Mesodermal cell (in vitro differentiated cells): ENCODE measurements around the gene CTXND1.

Source experiments
- H3K27ac ChIP-seq: 2 replicates; pipeline ENCODE4 v1.7.0; 2013; ENCODE audit warnings: mild to moderate bottlenecking, low read depth, low read length, moderate library complexity; ENCODE audit not compliant: severe bottlenecking
- H3K36me3 ChIP-seq: 2 replicates; pipeline ENCODE4 v1.7.1; 2013; ENCODE audit warnings: mild to moderate bottlenecking, low read length, moderate library complexity; ENCODE audit not compliant: control insufficient read depth, insufficient read depth
- H3K4me1 ChIP-seq: one replicate; pipeline ENCODE4 v1.7.1; 2013; ENCODE audit warnings: mild to moderate bottlenecking, low read length; ENCODE audit not compliant: insufficient read depth, control insufficient read depth, poor library complexity, severe bottlenecking
- H3K4me3 ChIP-seq: 2 replicates; pipeline ENCODE4 v1.7.0; 2013; ENCODE audit warnings: low read length, control low read depth, mild to moderate bottlenecking; ENCODE audit not compliant: insufficient read depth, poor library complexity, severe bottlenecking; ENCODE audit errors: extremely low read depth
- H3K9me3 ChIP-seq: 2 replicates; pipeline ENCODE4 v1.7.1; 2013; ENCODE audit warnings: mild to moderate bottlenecking, low read length, moderate library complexity; ENCODE audit not compliant: control insufficient read depth
- WGBS, 2 experiments: methylation state at CpG; one replicate each; pipeline ENCODE4 v1.1.5; 2013; ENCODE audit warnings: missing lambda C conversion rate in 2 of 2; ENCODE audit not compliant: insufficient coverage in 2 of 2; 5-methylcytosine and 5-hydroxymethylcytosine counted together

The CTXND1 gene

GRCh38 chr15:80259942-80260510, 8.0 kb upstream of the CTXND1 start:
- no peak overlapping the region for H3K27ac ChIP-seq
- H3K4me1 ChIP-seq: no peaks in the 10 kb centered on the region
- no peak overlapping the region for H3K4me3 ChIP-seq
- no peaks in the 10 kb centered on the region for H3K36me3 ChIP-seq
- H3K9me3 ChIP-seq: no peaks in the 10 kb centered on the region
- WGBS, 2 experiments: 86 to 100% methylated on average over 1 of the region's 1 CpG

GRCh38 chr15:80251428-80252120, 439 bp downstream of the CTXND1 start:
- peak overlapping the region; percentile 27 for H3K4me3 ChIP-seq
- WGBS, 2 experiments: 1% methylated on average over 62 to 72 of the region's 79 CpGs

GRCh38 chr15:80250614-80251427, 1.2 kb downstream of the CTXND1 start:
- Histone ChIP-seq H3K36me3 (no peaks in the 10 kb centered on the region), H3K4me1 (no peaks in the 10 kb centered on the region), H3K4me3 (no peak overlapping the region), H3K9me3 (no peaks in the 10 kb centered on the region), H3K27ac (no peak overlapping the region)
- WGBS, 2 experiments: 59% methylated on average over 14 to 16 of the region's 20 CpGs

More at GRCh38 chr15:80251428-80252120, 439 bp downstream of the CTXND1 start:
- Histone ChIP-seq H3K9me3 (no peaks in the 10 kb centered on the region), H3K36me3 (no peaks in the 10 kb centered on the region), H3K27ac (no peak overlapping the region), H3K4me1 (no peaks in the 10 kb centered on the region)

- H3K4me3 ChIP-seq: no peak overlapping the region
Observed at GRCh38 chr15:80249973-80250372, 2.0 kb downstream of the CTXND1 start.

GRCh38 chr15:80247320-80247719, 4.7 kb downstream of the CTXND1 start:
- H3K9me3 ChIP-seq: no peaks in the 10 kb centered on the region
- H3K27ac ChIP-seq: no peak overlapping the region
- no peaks in the 10 kb centered on the region for H3K36me3 ChIP-seq
- no CpG with 5 or more reads among the region's 1 CpG for WGBS, 2 experiments
- no peak overlapping the region for H3K4me3 ChIP-seq
- no peaks in the 10 kb centered on the region for H3K4me1 ChIP-seq

More at GRCh38 chr15:80249973-80250372, 2.0 kb downstream of the CTXND1 start:
- H3K36me3 ChIP-seq: no peaks in the 10 kb centered on the region
- WGBS, 2 experiments: no CpG with 5 or more reads among the region's 2 CpGs
- no peaks in the 10 kb centered on the region for H3K9me3 ChIP-seq
- H3K27ac ChIP-seq: no peak overlapping the region
- no peaks in the 10 kb centered on the region for H3K4me1 ChIP-seq

- 91 to 94% methylated on average over 6 to 7 of the region's 7 CpGs for WGBS, 2 experiments
- no peaks in the 10 kb centered on the region for H3K4me1 ChIP-seq
- H3K4me3 ChIP-seq: no peak overlapping the region
- H3K27ac ChIP-seq: no peak overlapping the region
- H3K36me3 ChIP-seq: no peaks in the 10 kb centered on the region
- H3K9me3 ChIP-seq: no peaks in the 10 kb centered on the region
Observed at GRCh38 chr15:80246425-80246894, 5.6 kb downstream of the CTXND1 start.

GRCh38 chr15:80242802-80243201, 9.2 kb downstream of the CTXND1 start:
- Histone ChIP-seq H3K4me1 (no peaks in the 10 kb centered on the region), H3K27ac (no peak overlapping the region), H3K9me3 (no peaks in the 10 kb centered on the region), H3K4me3 (no peak overlapping the region), H3K36me3 (no peaks in the 10 kb centered on the region)
- WGBS, 2 experiments: 75 to 90% methylated on average over 2 to 3 of the region's 3 CpGs

- Histone ChIP-seq H3K9me3 (no peaks in the 10 kb centered on the region), H3K36me3 (no peaks in the 10 kb centered on the region), H3K4me3 (no peak overlapping the region), H3K27ac (no peak overlapping the region), H3K4me1 (no peaks in the 10 kb centered on the region)
- 41 to 56% methylated on average over 6 to 11 of the region's 11 CpGs for WGBS, 2 experiments
Observed at GRCh38 chr15:80242132-80242769, 9.8 kb downstream of the CTXND1 start.

GRCh38 chr15:80241508-80241907, 10.5 kb downstream of the CTXND1 start:
- 85 to 87% methylated on average over 4 to 5 of the region's 5 CpGs for WGBS, 2 experiments
- H3K27ac ChIP-seq: no peak overlapping the region

GRCh38 chr15:80240276-80240675, 11.7 kb downstream of the CTXND1 start:
- 70 to 96% methylated on average over 2 to 4 of the region's 4 CpGs for WGBS, 2 experiments
- Histone ChIP-seq H3K27ac (no peak overlapping the region), H3K4me3 (no peak overlapping the region), H3K9me3 (no peaks in the 10 kb centered on the region), H3K36me3 (no peaks in the 10 kb centered on the region), H3K4me1 (no peaks in the 10 kb centered on the region)

More at GRCh38 chr15:80241508-80241907, 10.5 kb downstream of the CTXND1 start:
- Histone ChIP-seq H3K4me3 (no peak overlapping the region), H3K9me3 (no peaks in the 10 kb centered on the region), H3K36me3 (no peaks in the 10 kb centered on the region), H3K4me1 (no peaks in the 10 kb centered on the region)
